Endothelial cell of umbilical vein (primary cell): Measurements from ENCODE around the gene C2orf69.

Experiments
- POLR2A ChIP-seq: IDR thresholded peaks from 2 replicates; pipeline ENCODE4 v1.6.1; 2012; ENCODE audit warnings: low read depth, mild to moderate bottlenecking, control low read depth, low read length
- TF ChIP-seq, protein P1 (sequence below), 2 donors: IDR thresholded peaks; 1 replicate in 1 of 2; 2 replicates in 1 of 2; pipeline ENCODE4 v1.5.1; 2011; ENCODE audit warnings: low read length in 2 of 2, mild to moderate bottlenecking in 2 of 2, moderate library complexity in 2 of 2, control low read depth in 1 of 2, inconsistent platforms in 1 of 2, low read depth in 1 of 2; ENCODE audit not compliant: insufficient read depth in 1 of 2; ENCODE audit errors: extremely low read depth in 1 of 2

DNA sequence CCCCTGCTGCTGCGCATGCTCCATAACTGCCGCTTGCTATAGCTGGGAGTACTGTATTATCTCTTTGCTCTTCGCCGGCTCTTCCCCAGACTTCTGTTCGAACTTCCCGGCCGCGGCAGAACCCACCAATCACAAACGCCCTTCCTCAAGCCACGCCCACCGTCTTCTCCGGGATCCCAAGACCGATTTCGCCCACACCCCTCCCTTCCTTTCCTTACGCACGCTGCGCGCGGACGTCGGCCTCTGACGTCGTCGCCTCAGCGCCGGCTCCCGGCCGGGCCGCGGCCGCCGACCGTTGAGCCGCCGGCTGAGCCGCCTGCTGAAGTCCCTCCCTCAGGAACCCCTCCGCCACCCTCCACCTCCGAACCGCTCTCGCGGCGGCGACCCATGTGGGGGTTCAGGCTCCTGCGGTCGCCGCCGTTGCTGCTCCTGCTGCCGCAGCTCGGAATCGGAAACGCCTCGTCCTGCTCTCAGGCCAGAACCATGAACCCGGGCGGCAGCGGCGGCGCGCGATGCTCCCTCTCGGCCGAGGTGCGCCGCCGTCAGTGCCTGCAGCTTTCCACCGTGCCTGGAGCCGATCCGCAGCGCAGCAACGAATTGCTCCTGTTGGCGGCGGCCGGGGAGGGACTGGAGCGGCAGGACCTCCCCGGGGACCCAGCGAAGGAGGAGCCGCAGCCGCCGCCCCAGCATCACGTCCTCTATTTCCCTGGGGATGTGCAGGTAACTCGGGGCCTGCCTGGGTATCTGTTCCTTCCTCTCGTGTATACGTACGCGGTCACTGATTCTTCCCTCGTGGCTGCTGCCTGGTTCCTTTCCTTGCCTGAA lies at the start of gene C2orf69:
- TF ChIP-seq, protein P1, sequence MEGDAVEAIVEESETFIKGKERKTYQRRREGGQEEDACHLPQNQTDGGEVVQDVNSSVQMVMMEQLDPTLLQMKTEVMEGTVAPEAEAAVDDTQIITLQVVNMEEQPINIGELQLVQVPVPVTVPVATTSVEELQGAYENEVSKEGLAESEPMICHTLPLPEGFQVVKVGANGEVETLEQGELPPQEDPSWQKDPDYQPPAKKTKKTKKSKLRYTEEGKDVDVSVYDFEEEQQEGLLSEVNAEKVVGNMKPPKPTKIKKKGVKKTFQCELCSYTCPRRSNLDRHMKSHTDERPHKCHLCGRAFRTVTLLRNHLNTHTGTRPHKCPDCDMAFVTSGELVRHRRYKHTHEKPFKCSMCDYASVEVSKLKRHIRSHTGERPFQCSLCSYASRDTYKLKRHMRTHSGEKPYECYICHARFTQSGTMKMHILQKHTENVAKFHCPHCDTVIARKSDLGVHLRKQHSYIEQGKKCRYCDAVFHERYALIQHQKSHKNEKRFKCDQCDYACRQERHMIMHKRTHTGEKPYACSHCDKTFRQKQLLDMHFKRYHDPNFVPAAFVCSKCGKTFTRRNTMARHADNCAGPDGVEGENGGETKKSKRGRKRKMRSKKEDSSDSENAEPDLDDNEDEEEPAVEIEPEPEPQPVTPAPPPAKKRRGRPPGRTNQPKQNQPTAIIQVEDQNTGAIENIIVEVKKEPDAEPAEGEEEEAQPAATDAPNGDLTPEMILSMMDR (IDR thresholded peaks at IDR 0.05; ENCODE audit: extremely low read depth in 1 of 2, insufficient read depth in 1 of 2, low read depth in 1 of 2, low read length in 2 of 2) = no peak
- peak; percentile 93 for TF ChIP-seq POLR2A
